WTC11 (cell line): ENCODE measurements around the gene JADE2. TPM values are rescaled to one million over a fixed set of nuclear protein-coding genes. Genes with fewer than 3 reads are reported as not detected.
A peak's percentile ranks its signal among the peaks of the same experiment; 100 is the strongest.

ENCODE experiments used
- ATAC-seq: fragments of 200-7000 bp; cut with Tn5 transposase; 2 replicates; pipeline ENCODE4 v1.10.0; 2021; ENCODE audit warnings: mild to moderate bottlenecking, moderate library complexity
- CTCF ChIA-PET: fragments of 300-600 bp; sonication (Branson Sonifier 250); formaldehyde crosslinking; loops from one replicate; lab custom pipeline; 2021; ENCODE audit warnings: antibody characterized with exemption; lab: Charles Lee
- POLR2A ChIA-PET: fragments of 350-600 bp; sonication (Branson Sonifier 250); formaldehyde crosslinking; loops from one replicate; lab custom pipeline; 2021; ENCODE audit warnings: antibody characterized with exemption; lab: Charles Lee
- DNase-seq: peaks from one replicate; pipeline ENCODE4 v3.0.0; 2021; ENCODE audit warnings: low spot score
- H3K27ac Mint-ChIP-seq: 2 replicates; pipeline ENCODE4 v1.8.0; 2021; ENCODE audit warnings: mixed read lengths
- H3K27me3 Mint-ChIP-seq: 2 replicates; pipeline ENCODE4 v1.8.0; 2021; ENCODE audit warnings: low read depth, mild to moderate bottlenecking, moderate library complexity, mixed read lengths
- H3K36me3 Mint-ChIP-seq: 2 replicates; pipeline ENCODE4 v1.8.0; 2021; ENCODE audit warnings: mixed read lengths
- H3K4me1 Mint-ChIP-seq: 2 replicates; pipeline ENCODE4 v1.8.0; 2022; ENCODE audit warnings: mixed read lengths
- H3K4me3 Mint-ChIP-seq: 2 replicates; pipeline ENCODE4 v1.8.0; 2021; ENCODE audit warnings: mild to moderate bottlenecking, moderate library complexity, mixed read lengths
- H3K9me3 Mint-ChIP-seq: 2 replicates; pipeline ENCODE4 v1.8.0; 2021; ENCODE audit warnings: mixed read lengths
- FOXK1 ChIP-seq: sonication (generic); formaldehyde crosslinking; IDR thresholded peaks from 2 replicates; pipeline ENCODE4 v1.8.0; 2022; ENCODE audit warnings: mild to moderate bottlenecking, moderate library complexity, missing genetic modification reagents
- GTF2I ChIP-seq: fragments of 250-450 bp; sonication (Bioruptor Pico); conservative IDR thresholded peaks from 2 replicates; pipeline ENCODE4 v1.4.0; 2021; ENCODE audit warnings: mild to moderate bottlenecking
- IRF2 ChIP-seq: sonication (generic); formaldehyde crosslinking; IDR thresholded peaks from 2 replicates; pipeline ENCODE4 v1.8.0; 2022; ENCODE audit warnings: low read depth, missing genetic modification reagents, borderline replicate concordance
- ZNF416 ChIP-seq: fragments of 250-450 bp; sonication (Bioruptor Pico); IDR thresholded peaks from 2 replicates; pipeline ENCODE4 v1.9.0; 2021; ENCODE audit warnings: mild to moderate bottlenecking, inconsistent platforms
- total RNA-seq: library from RNA; stranded (reverse); gene quantifications from 3 replicates; pipeline ENCODE4 v1.2.3, GENCODE V29; 2021
- TF ChIP-seq, protein P1 (sequence below): sonication (generic); formaldehyde crosslinking; IDR thresholded peaks from 2 replicates; pipeline ENCODE4 v1.8.0; 2022; ENCODE audit warnings: mild to moderate bottlenecking, missing genetic modification reagents
- TF ChIP-seq, protein P2 (sequence below): sonication (generic); formaldehyde crosslinking; IDR thresholded peaks from 2 replicates; pipeline ENCODE4 v1.8.0; 2022; ENCODE audit warnings: mild to moderate bottlenecking, missing genetic modification reagents
- TF ChIP-seq, protein P3 (sequence below): sonication (generic); formaldehyde crosslinking; IDR thresholded peaks from 2 replicates; pipeline ENCODE4 v1.8.1; 2022; ENCODE audit warnings: low read depth, mild to moderate bottlenecking, moderate library complexity, missing genetic modification reagents, borderline replicate concordance
- TF ChIP-seq, protein P4 (sequence below): sonication (generic); formaldehyde crosslinking; IDR thresholded peaks from 2 replicates; pipeline ENCODE4 v1.8.0; 2023; ENCODE audit warnings: missing genetic modification reagents, mild to moderate bottlenecking, borderline replicate concordance
- TF ChIP-seq, protein P5 (sequence below): sonication (generic); formaldehyde crosslinking; IDR thresholded peaks from 2 replicates; pipeline ENCODE4 v1.8.1; 2023; ENCODE audit warnings: mild to moderate bottlenecking, missing genetic modification reagents, moderate library complexity
- TF ChIP-seq, protein P6 (sequence below): sonication (generic); formaldehyde crosslinking; IDR thresholded peaks from 2 replicates; pipeline ENCODE4 v1.8.1; 2022; ENCODE audit warnings: missing genetic modification reagents, borderline replicate concordance

JADE2 gene
- total RNA-seq, 1 experiment from 2014 or later, result 40.8 TPM

DNA sequence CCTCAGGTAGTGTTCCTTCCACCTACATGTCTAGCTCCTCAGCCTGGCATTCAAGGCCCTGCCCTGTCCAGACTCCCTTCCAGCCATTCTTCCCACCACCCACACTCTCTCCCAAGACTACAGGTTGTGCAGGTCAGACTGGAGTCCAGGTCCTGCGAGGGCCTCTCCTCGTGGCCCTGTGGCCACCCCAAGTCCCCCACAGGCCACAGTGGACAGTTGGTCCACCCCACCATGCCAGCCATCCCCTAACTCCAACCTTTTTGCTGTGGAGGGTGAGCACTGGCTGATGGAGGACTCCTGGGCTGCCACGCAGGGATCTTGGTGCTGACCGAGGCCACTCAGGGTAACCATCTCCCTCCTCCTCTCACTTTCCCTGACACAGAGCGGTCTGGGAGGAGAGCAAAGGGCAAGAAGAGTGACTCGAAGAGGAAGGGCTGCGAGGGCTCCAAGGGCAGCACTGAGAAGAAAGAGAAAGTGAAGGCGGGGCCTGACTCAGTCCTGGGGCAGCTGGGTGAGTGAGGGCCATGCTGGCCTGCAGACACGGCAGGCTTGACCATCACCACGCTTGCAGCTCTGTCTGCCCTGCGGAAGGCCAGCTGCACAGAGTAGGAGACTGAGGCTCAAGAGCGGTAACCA is 51.0 kb downstream of the JADE2 start:
- H3K36me3 Mint-ChIP-seq, result peaks cover 49% of the 10 kb centered on the region
- no peak for ATAC-seq
- DNase-seq, result no peak
- H3K9me3 Mint-ChIP-seq, result no peaks in the 10 kb centered on the region
- ChIA-PET CTCF (interaction anchor here (2.2 to 5.2 kb wide), 3 partner anchors 11 to 49 kb away, joined by 12 to 37 read pairs (median 25); no protein-coding TSS in a partner anchor), POLR2A (no interaction called here)
- no peak overlapping the region for H3K4me3 Mint-ChIP-seq
- H3K27ac Mint-ChIP-seq, result no peak overlapping the region
- H3K27me3 Mint-ChIP-seq, result no peaks in the 10 kb centered on the region
- H3K4me1 Mint-ChIP-seq, result no peaks in the 10 kb centered on the region
- TF ChIP-seq, protein P1, sequence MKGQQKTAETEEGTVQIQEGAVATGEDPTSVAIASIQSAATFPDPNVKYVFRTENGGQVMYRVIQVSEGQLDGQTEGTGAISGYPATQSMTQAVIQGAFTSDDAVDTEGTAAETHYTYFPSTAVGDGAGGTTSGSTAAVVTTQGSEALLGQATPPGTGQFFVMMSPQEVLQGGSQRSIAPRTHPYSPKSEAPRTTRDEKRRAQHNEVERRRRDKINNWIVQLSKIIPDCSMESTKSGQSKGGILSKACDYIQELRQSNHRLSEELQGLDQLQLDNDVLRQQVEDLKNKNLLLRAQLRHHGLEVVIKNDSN, result no peak
- TF ChIP-seq, protein P2, sequence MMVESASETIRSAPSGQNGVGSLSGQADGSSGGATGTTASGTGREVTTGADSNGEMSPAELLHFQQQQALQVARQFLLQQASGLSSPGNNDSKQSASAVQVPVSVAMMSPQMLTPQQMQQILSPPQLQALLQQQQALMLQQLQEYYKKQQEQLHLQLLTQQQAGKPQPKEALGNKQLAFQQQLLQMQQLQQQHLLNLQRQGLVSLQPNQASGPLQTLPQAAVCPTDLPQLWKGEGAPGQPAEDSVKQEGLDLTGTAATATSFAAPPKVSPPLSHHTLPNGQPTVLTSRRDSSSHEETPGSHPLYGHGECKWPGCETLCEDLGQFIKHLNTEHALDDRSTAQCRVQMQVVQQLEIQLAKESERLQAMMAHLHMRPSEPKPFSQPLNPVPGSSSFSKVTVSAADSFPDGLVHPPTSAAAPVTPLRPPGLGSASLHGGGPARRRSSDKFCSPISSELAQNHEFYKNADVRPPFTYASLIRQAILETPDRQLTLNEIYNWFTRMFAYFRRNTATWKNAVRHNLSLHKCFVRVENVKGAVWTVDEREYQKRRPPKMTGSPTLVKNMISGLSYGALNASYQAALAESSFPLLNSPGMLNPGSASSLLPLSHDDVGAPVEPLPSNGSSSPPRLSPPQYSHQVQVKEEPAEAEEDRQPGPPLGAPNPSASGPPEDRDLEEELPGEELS, result no peak
- TF ChIP-seq ZNF416 (CRISPR knock-in tag) (no peak), FOXK1 (no peak), IRF2 (no peak)
- TF ChIP-seq, protein P3, sequence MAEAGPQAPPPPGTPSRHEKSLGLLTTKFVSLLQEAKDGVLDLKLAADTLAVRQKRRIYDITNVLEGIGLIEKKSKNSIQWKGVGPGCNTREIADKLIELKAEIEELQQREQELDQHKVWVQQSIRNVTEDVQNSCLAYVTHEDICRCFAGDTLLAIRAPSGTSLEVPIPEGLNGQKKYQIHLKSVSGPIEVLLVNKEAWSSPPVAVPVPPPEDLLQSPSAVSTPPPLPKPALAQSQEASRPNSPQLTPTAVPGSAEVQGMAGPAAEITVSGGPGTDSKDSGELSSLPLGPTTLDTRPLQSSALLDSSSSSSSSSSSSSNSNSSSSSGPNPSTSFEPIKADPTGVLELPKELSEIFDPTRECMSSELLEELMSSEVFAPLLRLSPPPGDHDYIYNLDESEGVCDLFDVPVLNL (CRISPR knock-in tag), result no peak
- TF ChIP-seq, protein P4, sequence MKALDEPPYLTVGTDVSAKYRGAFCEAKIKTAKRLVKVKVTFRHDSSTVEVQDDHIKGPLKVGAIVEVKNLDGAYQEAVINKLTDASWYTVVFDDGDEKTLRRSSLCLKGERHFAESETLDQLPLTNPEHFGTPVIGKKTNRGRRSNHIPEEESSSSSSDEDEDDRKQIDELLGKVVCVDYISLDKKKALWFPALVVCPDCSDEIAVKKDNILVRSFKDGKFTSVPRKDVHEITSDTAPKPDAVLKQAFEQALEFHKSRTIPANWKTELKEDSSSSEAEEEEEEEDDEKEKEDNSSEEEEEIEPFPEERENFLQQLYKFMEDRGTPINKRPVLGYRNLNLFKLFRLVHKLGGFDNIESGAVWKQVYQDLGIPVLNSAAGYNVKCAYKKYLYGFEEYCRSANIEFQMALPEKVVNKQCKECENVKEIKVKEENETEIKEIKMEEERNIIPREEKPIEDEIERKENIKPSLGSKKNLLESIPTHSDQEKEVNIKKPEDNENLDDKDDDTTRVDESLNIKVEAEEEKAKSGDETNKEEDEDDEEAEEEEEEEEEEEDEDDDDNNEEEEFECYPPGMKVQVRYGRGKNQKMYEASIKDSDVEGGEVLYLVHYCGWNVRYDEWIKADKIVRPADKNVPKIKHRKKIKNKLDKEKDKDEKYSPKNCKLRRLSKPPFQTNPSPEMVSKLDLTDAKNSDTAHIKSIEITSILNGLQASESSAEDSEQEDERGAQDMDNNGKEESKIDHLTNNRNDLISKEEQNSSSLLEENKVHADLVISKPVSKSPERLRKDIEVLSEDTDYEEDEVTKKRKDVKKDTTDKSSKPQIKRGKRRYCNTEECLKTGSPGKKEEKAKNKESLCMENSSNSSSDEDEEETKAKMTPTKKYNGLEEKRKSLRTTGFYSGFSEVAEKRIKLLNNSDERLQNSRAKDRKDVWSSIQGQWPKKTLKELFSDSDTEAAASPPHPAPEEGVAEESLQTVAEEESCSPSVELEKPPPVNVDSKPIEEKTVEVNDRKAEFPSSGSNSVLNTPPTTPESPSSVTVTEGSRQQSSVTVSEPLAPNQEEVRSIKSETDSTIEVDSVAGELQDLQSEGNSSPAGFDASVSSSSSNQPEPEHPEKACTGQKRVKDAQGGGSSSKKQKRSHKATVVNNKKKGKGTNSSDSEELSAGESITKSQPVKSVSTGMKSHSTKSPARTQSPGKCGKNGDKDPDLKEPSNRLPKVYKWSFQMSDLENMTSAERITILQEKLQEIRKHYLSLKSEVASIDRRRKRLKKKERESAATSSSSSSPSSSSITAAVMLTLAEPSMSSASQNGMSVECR (CRISPR knock-in tag), result no peak
- TF ChIP-seq, protein P5, sequence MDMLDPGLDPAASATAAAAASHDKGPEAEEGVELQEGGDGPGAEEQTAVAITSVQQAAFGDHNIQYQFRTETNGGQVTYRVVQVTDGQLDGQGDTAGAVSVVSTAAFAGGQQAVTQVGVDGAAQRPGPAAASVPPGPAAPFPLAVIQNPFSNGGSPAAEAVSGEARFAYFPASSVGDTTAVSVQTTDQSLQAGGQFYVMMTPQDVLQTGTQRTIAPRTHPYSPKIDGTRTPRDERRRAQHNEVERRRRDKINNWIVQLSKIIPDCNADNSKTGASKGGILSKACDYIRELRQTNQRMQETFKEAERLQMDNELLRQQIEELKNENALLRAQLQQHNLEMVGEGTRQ (CRISPR knock-in tag), result no peak

DNA sequence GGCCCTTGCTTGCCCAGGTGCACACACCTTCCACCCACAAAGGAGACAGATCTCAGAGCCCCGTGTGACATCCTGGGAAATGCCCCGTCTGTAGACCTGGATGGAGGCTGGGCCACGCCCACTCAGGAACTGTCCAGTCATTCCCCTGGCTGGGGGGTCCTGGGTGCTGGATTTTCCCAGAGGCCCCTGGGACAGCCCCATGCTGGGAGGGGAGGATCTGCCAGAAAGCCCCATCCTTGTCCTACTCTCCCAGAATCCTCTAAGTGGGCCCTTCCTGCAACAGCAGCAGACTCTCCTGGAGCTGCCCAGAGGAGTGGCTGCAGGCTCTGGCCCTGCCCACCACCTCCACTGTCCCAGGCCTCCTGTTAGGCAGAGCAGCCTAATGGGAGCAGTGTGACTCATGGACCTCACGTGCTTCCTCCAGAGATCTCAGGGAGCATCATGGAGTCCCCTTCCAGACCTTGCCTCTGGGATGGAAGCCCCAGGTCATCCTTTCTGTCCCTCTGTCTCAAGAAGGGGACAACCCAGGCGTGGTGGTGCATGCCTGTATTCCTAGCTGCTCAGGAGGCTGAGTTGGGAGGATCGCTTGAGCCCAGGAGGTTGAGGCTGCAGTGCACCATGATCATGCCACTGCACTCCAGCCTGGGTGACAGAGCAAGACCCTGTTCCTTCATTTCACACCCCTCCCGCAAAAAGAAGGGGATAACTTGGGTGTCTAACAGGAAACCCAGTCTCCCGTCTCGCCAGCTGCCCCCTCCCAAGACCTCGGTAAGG is 51.7 kb downstream of the JADE2 start:
- Mint-ChIP-seq H3K36me3 (peaks cover 43% of the 10 kb centered on the region), H3K27ac (peak overlapping the region; percentile 63; the same call in 1 of the 2 replicates), H3K4me1 (no peaks in the 10 kb centered on the region), H3K27me3 (no peaks in the 10 kb centered on the region), H3K9me3 (no peaks in the 10 kb centered on the region), H3K4me3 (no peak overlapping the region)
- ATAC-seq (peak; percentile 8; the same call in 1 of the 2 replicates), DNase-seq (no peak)
- ChIA-PET CTCF (interaction anchor here (1.0 to 5.2 kb wide), 7 partner anchors 9 to 50 kb away, joined by 3 to 37 read pairs (median 4); no protein-coding TSS in a partner anchor), POLR2A (interaction anchor here (0.6 kb wide), 1 partner anchor 211 kb away, joined by 5 read pairs; no protein-coding TSS in a partner anchor)
- TF ChIP-seq, protein P6, sequence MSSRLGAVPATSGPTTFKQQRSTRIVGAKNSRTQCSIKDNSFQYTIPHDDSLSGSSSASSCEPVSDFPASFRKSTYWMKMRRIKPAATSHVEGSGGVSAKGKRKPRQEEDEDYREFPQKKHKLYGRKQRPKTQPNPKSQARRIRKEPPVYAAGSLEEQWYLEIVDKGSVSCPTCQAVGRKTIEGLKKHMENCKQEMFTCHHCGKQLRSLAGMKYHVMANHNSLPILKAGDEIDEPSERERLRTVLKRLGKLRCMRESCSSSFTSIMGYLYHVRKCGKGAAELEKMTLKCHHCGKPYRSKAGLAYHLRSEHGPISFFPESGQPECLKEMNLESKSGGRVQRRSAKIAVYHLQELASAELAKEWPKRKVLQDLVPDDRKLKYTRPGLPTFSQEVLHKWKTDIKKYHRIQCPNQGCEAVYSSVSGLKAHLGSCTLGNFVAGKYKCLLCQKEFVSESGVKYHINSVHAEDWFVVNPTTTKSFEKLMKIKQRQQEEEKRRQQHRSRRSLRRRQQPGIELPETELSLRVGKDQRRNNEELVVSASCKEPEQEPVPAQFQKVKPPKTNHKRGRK (CRISPR knock-in tag), result no peak
- TF ChIP-seq GTF2I (CRISPR knock-in tag), result 0 out of 2 replicates have a peak, but pooled peaks have one; percentile 16
